Neural progenitor cell (in vitro differentiated cells): Measurements from ENCODE around the gene SEC16A.

Experiments used
- CTCF ChIP-seq: fragments of 200-600 bp; sonication (generic); IDR thresholded peaks from 2 replicates; pipeline ENCODE4 v1.5.1; 2017; ENCODE audit warnings: antibody characterized with exemption, mild to moderate bottlenecking
- EZH2 ChIP-seq: fragments of 200-600 bp; sonication (generic); IDR thresholded peaks from 2 replicates; pipeline ENCODE4 v1.6.1; 2017; ENCODE audit warnings: antibody characterized with exemption, mild to moderate bottlenecking, moderate library complexity
- EZH2phosphoT487 ChIP-seq: fragments of 200-600 bp; sonication (generic); IDR thresholded peaks from 2 replicates; pipeline ENCODE4 v1.6.1; 2017; ENCODE audit warnings: antibody characterized with exemption

GRCh38 chr9:136497916-136498695 is 15.3 kb upstream of the SEC16A start:
- TF ChIP-seq CTCF = no peak
- TF ChIP-seq EZH2phosphoT487 = no peak
- TF ChIP-seq EZH2 = no peak
